HEK293 (cell line): Measurements from ENCODE around the gene MTFR1L.

Source experiments
- CTCF ChIA-PET: fragments of 350-600 bp; formaldehyde crosslinking; extraction: SDS; loops from one replicate; lab custom pipeline; 2021; ENCODE audit warnings: antibody characterized with exemption; lab: Yijun Ruan, JAX
- POLR2A ChIA-PET: fragments of 300-600 bp; formaldehyde crosslinking; extraction: SDS; loops from one replicate; lab custom pipeline; 2020; ENCODE audit warnings: antibody characterized with exemption, inconsistent platforms; lab: Yijun Ruan, JAX
- H3K27ac ChIP-seq: fragments of 200-500 bp; sonication (Bioruptor generic); 2 replicates; pipeline ENCODE4 v1.5.1; 2014; ENCODE audit warnings: low read depth, low read length, control low read depth, inconsistent platforms; ENCODE audit errors: extremely low read depth
- H3K36me3 ChIP-seq, 2 experiments: fragments of 200-500 bp in 1 of 2; sonication (Bioruptor generic) in 1 of 2; 1 replicate in 1 of 2; 2 replicates in 1 of 2; pipeline ENCODE4 v1.5.1; 2014 to 2017; ENCODE audit warnings: inconsistent platforms in 2 of 2, low read length in 2 of 2; ENCODE audit not compliant: control insufficient read depth in 2 of 2, insufficient read depth in 1 of 2
- H3K4me1 ChIP-seq: fragments of 200-500 bp; sonication (Bioruptor generic); 2 replicates; pipeline ENCODE4 v1.5.1; 2014; ENCODE audit warnings: mild to moderate bottlenecking, low read length, inconsistent platforms; ENCODE audit not compliant: control insufficient read depth, insufficient read depth
- H3K4me3 ChIP-seq: 2 replicates; pipeline ENCODE4 v1.5.1; 2011; ENCODE audit warnings: low read depth, mild to moderate bottlenecking, control low read depth, low read length, moderate library complexity
- H3K9me3 ChIP-seq: fragments of 200-500 bp; sonication (Bioruptor generic); 2 replicates; pipeline ENCODE4 v1.5.1; 2014; ENCODE audit warnings: low read depth, low read length, inconsistent platforms; ENCODE audit not compliant: control insufficient read depth, insufficient read depth
- BCL11A ChIP-seq: fragments of 450-650 bp; formaldehyde crosslinking; IDR thresholded peaks from 2 replicates; pipeline ENCODE4 v1.5.1; 2016; ENCODE audit warnings: low read depth, missing biosample characterization, missing genetic modification characterization
- CTCF ChIP-seq: fragments of 450-650 bp; formaldehyde crosslinking; IDR thresholded peaks from 2 replicates; pipeline ENCODE4 v1.5.1; 2016; ENCODE audit warnings: missing biosample characterization, missing genetic modification characterization
- EGR2 ChIP-seq: fragments of 450-650 bp; formaldehyde crosslinking; IDR thresholded peaks from 2 replicates; pipeline ENCODE4 v1.5.1; 2016; ENCODE audit warnings: low read depth, missing biosample characterization, missing genetic modification characterization
- GLI4 ChIP-seq: fragments of 450-650 bp; formaldehyde crosslinking; IDR thresholded peaks from 2 replicates; pipeline ENCODE4 v1.5.1; 2016; ENCODE audit warnings: missing biosample characterization, missing genetic modification characterization
- SCRT1 ChIP-seq: fragments of 450-650 bp; formaldehyde crosslinking; IDR thresholded peaks from 2 replicates; pipeline ENCODE4 v1.5.1; 2016; ENCODE audit warnings: missing biosample characterization, missing genetic modification characterization, borderline replicate concordance
- TCF7L2 ChIP-seq: IDR thresholded peaks from 2 replicates; pipeline ENCODE4 v1.6.1; 2011; ENCODE audit warnings: low read depth, mild to moderate bottlenecking, inconsistent platforms, low read length, moderate library complexity, borderline replicate concordance
- ZBTB17 ChIP-seq: fragments of 450-650 bp; formaldehyde crosslinking; IDR thresholded peaks from 2 replicates; pipeline ENCODE4 v1.5.1; 2016; ENCODE audit warnings: missing biosample characterization, missing genetic modification characterization
- ZFHX2 ChIP-seq: fragments of 450-650 bp; formaldehyde crosslinking; conservative IDR thresholded peaks from 2 replicates; pipeline ENCODE4 v1.5.1; 2016; ENCODE audit warnings: missing biosample characterization, missing genetic modification characterization
- ZIC2 ChIP-seq: fragments of 450-650 bp; formaldehyde crosslinking; IDR thresholded peaks from 2 replicates; pipeline ENCODE4 v1.5.1; 2016; ENCODE audit warnings: missing biosample characterization, missing genetic modification characterization
- ZNF169 ChIP-seq: fragments of 450-650 bp; formaldehyde crosslinking; IDR thresholded peaks from 2 replicates; pipeline ENCODE4 v1.5.1; 2016; ENCODE audit warnings: missing biosample characterization, missing genetic modification characterization
- ZNF175 ChIP-seq: fragments of 450-650 bp; formaldehyde crosslinking; IDR thresholded peaks from 2 replicates; pipeline ENCODE4 v1.5.1; 2016; ENCODE audit warnings: missing biosample characterization, missing genetic modification characterization
- ZNF211 ChIP-seq: fragments of 450-650 bp; formaldehyde crosslinking; IDR thresholded peaks from 2 replicates; pipeline ENCODE4 v1.5.1; 2016; ENCODE audit warnings: low read depth, missing biosample characterization, missing genetic modification characterization
- ZNF324 ChIP-seq: fragments of 450-650 bp; formaldehyde crosslinking; IDR thresholded peaks from 2 replicates; pipeline ENCODE4 v1.5.1; 2016; ENCODE audit warnings: missing biosample characterization, missing genetic modification characterization
- ZNF404 ChIP-seq: fragments of 450-650 bp; formaldehyde crosslinking; IDR thresholded peaks from 2 replicates; pipeline ENCODE4 v1.5.1; 2017; ENCODE audit warnings: missing biosample characterization, missing genetic modification characterization
- ZNF423 ChIP-seq: fragments of 450-650 bp; formaldehyde crosslinking; IDR thresholded peaks from 2 replicates; pipeline ENCODE4 v1.5.1; 2016; ENCODE audit warnings: missing biosample characterization, missing genetic modification characterization
- ZNF596 ChIP-seq: fragments of 450-650 bp; IDR thresholded peaks from 2 replicates; pipeline ENCODE4 v1.5.0; 2018; ENCODE audit warnings: missing biosample characterization, mild to moderate bottlenecking, missing genetic modification characterization, moderate library complexity
- ZNF621 ChIP-seq: fragments of 450-650 bp; formaldehyde crosslinking; IDR thresholded peaks from 2 replicates; pipeline ENCODE4 v1.5.1; 2017; ENCODE audit warnings: missing biosample characterization, missing genetic modification characterization
- ZXDB ChIP-seq: fragments of 450-650 bp; formaldehyde crosslinking; IDR thresholded peaks from 2 replicates; pipeline ENCODE4 v1.5.1; 2016; ENCODE audit warnings: missing biosample characterization, missing genetic modification characterization
- TF ChIP-seq, protein P1 (sequence below): fragments of 450-650 bp; formaldehyde crosslinking; IDR thresholded peaks from 2 replicates; pipeline ENCODE4 v1.5.1; 2016; ENCODE audit warnings: missing biosample characterization, missing genetic modification characterization
- TF ChIP-seq, protein P2 (sequence below): fragments of 450-650 bp; formaldehyde crosslinking; IDR thresholded peaks from 2 replicates; pipeline ENCODE4 v1.5.1; 2016; ENCODE audit warnings: missing biosample characterization, missing genetic modification characterization

Gene MTFR1L

DNA sequence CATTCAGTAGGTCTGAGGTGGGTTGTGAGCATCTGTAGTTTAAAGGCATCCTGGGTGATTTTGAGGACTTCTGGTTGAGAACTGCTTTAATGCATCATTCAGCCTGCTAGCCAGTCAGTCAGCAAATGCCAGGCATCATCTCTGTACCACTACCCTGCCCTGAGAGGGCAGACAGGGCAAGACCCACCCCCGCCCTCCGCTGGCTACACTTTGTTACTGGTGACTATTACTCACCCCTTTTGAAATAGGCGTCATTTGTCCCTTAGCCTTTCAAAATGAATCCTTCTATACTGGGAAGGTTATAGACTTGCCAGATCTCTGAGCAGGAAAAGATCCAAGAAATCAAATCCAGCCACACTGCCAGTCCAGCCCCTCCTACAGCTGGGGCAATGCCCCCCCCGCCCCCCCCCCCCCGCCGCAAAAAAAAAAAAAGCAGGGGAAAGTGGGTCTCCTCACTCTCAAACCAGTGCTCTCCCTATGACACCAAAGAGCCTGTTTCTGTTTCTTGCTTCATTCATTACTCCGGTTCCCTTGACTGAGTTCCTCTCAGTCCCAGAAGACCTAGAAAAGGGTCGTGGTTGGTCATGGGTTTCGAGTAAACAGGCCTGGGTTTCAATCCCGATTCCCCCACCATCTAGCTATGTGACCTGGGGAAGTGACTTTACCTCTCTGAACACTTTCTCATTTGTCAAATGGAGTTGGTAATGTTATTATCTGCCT is 15.3 kb upstream of the MTFR1L start:
- TF ChIP-seq ZNF621 (tag by site-specific recombination) (no peak), ZNF596 (tag by site-specific recombination) (no peak), ZXDB (tag by site-specific recombination) (no peak), ZBTB17 (tag by site-specific recombination) (no peak), ZNF324 (tag by site-specific recombination) (no peak), TCF7L2 (no peak), ZNF404 (tag by site-specific recombination) (no peak), ZNF423 (tag by site-specific recombination) (no peak), GLI4 (tag by site-specific recombination) (no peak)
- TF ChIP-seq, protein P1, sequence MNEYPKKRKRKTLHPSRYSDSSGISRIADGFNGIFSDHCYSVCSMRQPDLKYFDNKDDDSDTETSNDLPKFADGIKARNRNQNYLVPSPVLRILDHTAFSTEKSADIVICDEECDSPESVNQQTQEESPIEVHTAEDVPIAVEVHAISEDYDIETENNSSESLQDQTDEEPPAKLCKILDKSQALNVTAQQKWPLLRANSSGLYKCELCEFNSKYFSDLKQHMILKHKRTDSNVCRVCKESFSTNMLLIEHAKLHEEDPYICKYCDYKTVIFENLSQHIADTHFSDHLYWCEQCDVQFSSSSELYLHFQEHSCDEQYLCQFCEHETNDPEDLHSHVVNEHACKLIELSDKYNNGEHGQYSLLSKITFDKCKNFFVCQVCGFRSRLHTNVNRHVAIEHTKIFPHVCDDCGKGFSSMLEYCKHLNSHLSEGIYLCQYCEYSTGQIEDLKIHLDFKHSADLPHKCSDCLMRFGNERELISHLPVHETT (tag by site-specific recombination), result no peak
- TF ChIP-seq, all 188 proteins: peak for 0
- ChIA-PET POLR2A (no interaction called here), CTCF (interaction anchor here (0.7 kb wide), 1 partner anchor 434 kb away, joined by 3 read pairs; no protein-coding TSS in a partner anchor)
- peaks cover 2% of the 10 kb centered on the region; the same call in 1 of the 2 replicates for H3K4me1 ChIP-seq
- peaks cover 3 to 61% of the 10 kb centered on the region in 2 experiments; a peak in 2 of 3 replicates for H3K36me3 ChIP-seq
- no peak overlapping the region for H3K27ac ChIP-seq
- H3K9me3 ChIP-seq, result no peaks in the 10 kb centered on the region
- H3K4me3 ChIP-seq, result no peak overlapping the region

- ChIA-PET POLR2A (no interaction called here), CTCF (interaction anchor here (0.7 kb wide), 1 partner anchor 435 kb away, joined by 3 read pairs; no protein-coding TSS in a partner anchor)
- Histone ChIP-seq H3K27ac (no peak overlapping the region), H3K36me3 (peaks cover 3 to 70% of the 10 kb centered on the region in 2 experiments; a peak in 2 of 3 replicates), H3K4me3 (no peak overlapping the region), H3K4me1 (no peaks in the 10 kb centered on the region; the same call in 1 of the 2 replicates), H3K9me3 (no peaks in the 10 kb centered on the region)
- TF ChIP-seq BCL11A (tag by site-specific recombination) (no peak), ZFHX2 (peak; percentile 70; the same call in 1 of the 2 replicates)
Measured at GRCh38 chr1:25804964-25805862, 14.5 kb upstream of the MTFR1L start.

- no peak overlapping the region for H3K27ac ChIP-seq
- peaks cover 3 to 75% of the 10 kb centered on the region in 2 experiments; a peak in 2 of 3 replicates for H3K36me3 ChIP-seq
- no peaks in the 10 kb centered on the region; the same call in 1 of the 2 replicates for H3K4me1 ChIP-seq
- CTCF ChIA-PET, result no interaction called here
- no peak overlapping the region for H3K4me3 ChIP-seq
- POLR2A ChIA-PET, result no interaction called here
- no peaks in the 10 kb centered on the region for H3K9me3 ChIP-seq
- TF ChIP-seq ZNF175 (tag by site-specific recombination) (no peak), SCRT1 (tag by site-specific recombination) (no peak), ZFHX2 (peak; percentile 4), ZNF211 (tag by site-specific recombination) (no peak), CTCF (tag by site-specific recombination) (no peak), EGR2 (tag by site-specific recombination) (peak; percentile 58; the same call in 1 of the 2 replicates), ZNF169 (tag by site-specific recombination) (no peak), ZIC2 (no peak)
- TF ChIP-seq, protein P2, sequence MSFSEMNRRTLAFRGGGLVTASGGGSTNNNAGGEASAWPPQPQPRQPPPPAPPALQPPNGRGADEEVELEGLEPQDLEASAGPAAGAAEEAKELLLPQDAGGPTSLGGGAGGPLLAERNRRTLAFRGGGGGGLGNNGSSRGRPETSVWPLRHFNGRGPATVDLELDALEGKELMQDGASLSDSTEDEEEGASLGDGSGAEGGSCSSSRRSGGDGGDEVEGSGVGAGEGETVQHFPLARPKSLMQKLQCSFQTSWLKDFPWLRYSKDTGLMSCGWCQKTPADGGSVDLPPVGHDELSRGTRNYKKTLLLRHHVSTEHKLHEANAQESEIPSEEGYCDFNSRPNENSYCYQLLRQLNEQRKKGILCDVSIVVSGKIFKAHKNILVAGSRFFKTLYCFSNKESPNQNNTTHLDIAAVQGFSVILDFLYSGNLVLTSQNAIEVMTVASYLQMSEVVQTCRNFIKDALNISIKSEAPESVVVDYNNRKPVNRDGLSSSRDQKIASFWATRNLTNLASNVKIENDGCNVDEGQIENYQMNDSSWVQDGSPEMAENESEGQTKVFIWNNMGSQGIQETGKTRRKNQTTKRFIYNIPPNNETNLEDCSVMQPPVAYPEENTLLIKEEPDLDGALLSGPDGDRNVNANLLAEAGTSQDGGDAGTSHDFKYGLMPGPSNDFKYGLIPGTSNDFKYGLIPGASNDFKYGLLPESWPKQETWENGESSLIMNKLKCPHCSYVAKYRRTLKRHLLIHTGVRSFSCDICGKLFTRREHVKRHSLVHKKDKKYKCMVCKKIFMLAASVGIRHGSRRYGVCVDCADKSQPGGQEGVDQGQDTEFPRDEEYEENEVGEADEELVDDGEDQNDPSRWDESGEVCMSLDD (tag by site-specific recombination), result no peak
- TF ChIP-seq, all 188 proteins: peak for 2
Measured at GRCh38 chr1:25805863-25806225, 13.9 kb upstream of the MTFR1L start.
